SK-N-SH (cell line): ENCODE data around the gene RGS14.

Source experiments
- JUND ChIP-seq: IDR thresholded peaks from 2 replicates; pipeline ENCODE4 v1.4.0; 2012
- RFX5 ChIP-seq: IDR thresholded peaks from 2 replicates; pipeline ENCODE4 v1.6.1; 2012; ENCODE audit warnings: mild to moderate bottlenecking, improper control_type of control experiment, low read length
- TF ChIP-seq, protein P1 (sequence below): fragments of 200-600 bp; sonication (generic); IDR thresholded peaks from 2 replicates; pipeline ENCODE4 v1.6.1; 2017; ENCODE audit warnings: antibody characterized with exemption, mild to moderate bottlenecking, moderate library complexity

GRCh38 chr5:177351392-177352329 is 6.1 kb upstream of the RGS14 start, which contains the start of gene LMAN2:
- TF ChIP-seq, protein P1, sequence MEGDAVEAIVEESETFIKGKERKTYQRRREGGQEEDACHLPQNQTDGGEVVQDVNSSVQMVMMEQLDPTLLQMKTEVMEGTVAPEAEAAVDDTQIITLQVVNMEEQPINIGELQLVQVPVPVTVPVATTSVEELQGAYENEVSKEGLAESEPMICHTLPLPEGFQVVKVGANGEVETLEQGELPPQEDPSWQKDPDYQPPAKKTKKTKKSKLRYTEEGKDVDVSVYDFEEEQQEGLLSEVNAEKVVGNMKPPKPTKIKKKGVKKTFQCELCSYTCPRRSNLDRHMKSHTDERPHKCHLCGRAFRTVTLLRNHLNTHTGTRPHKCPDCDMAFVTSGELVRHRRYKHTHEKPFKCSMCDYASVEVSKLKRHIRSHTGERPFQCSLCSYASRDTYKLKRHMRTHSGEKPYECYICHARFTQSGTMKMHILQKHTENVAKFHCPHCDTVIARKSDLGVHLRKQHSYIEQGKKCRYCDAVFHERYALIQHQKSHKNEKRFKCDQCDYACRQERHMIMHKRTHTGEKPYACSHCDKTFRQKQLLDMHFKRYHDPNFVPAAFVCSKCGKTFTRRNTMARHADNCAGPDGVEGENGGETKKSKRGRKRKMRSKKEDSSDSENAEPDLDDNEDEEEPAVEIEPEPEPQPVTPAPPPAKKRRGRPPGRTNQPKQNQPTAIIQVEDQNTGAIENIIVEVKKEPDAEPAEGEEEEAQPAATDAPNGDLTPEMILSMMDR, result no peak
- TF ChIP-seq JUND, result no peak
- no peak for TF ChIP-seq RFX5
